GM12878 (cell line): ENCODE data around the gene TARBP1. TPM values are rescaled to one million over a fixed set of nuclear protein-coding genes. Genes with fewer than 3 reads are reported as not detected.
"Not testable (repeated sequence)": the region's sequence is repeated elsewhere in the genome, so short reads cannot be mapped to it uniquely, and the experiment has no call there.

Experiments
- ATAC-seq: fragments of 200-7000 bp; cut with Tn5 transposase; 3 replicates; pipeline ENCODE4 v1.9.1; 2020; ENCODE audit warnings: mild to moderate bottlenecking, moderate library complexity
- BruUV-seq: library from RNA; stranded (reverse); fragments of 400-500 nt; replicated peaks from 2 replicates; lab custom pipeline; 2021; lab: Mats Ljungman, UMichigan
- CTCF ChIA-PET: fragments of 300-600 bp; sonication (Branson Sonifier 250); formaldehyde crosslinking; extraction: SDS; loops from one replicate; lab custom pipeline; 2021; ENCODE audit warnings: inconsistent platforms; lab: Yijun Ruan, JAX
- POLR2A ChIA-PET: fragments of 350-600 bp; formaldehyde crosslinking; extraction: SDS; loops from one replicate; lab custom pipeline; 2021; ENCODE audit warnings: inconsistent platforms; lab: Charles Lee
- RAD21 ChIA-PET: fragments of 300-600 bp; sonication (Branson Sonifier 250); formaldehyde crosslinking; loops from one replicate; lab custom pipeline; 2023; ENCODE audit warnings: antibody characterized with exemption; ENCODE audit not compliant: unreplicated experiment; lab: Charles Lee
- SMC1A ChIA-PET: fragments of 300-600 bp; sonication (Branson Sonifier 250); formaldehyde crosslinking; loops from one replicate; lab custom pipeline; 2023; ENCODE audit not compliant: unreplicated experiment, uncharacterized antibody; lab: Charles Lee
- DNase-seq: peaks from one replicate; pipeline ENCODE4 v3.0.0-alpha.2; 2011; ENCODE audit warnings: low read depth, low spot score
- FAIRE-seq: peaks from 3 replicates; lab custom pipeline; 2011; peaks lifted over from hg19 to GRCh38; lab: Jason Lieb, UNC
- H2AFZ ChIP-seq: 2 replicates; pipeline ENCODE4 v1.6.0; 2011; ENCODE audit warnings: low read depth, low read length, control low read depth; ENCODE audit not compliant: control insufficient read depth
- H3K27ac ChIP-seq: 2 replicates; pipeline ENCODE4 v1.5.1; 2011; ENCODE audit warnings: control low read depth; ENCODE audit not compliant: control insufficient read depth, insufficient read depth
- H3K27me3 ChIP-seq, 2 experiments: replicated peaks in 1 of 2; 2 replicates each; pipeline versions ENCODE4 v1.6.0 to v1.6.1; 2011; ENCODE audit warnings: low read length in 1 of 2; ENCODE audit not compliant: control insufficient read depth in 2 of 2, insufficient read depth in 2 of 2
- H3K36me3 ChIP-seq, 2 experiments: 2 replicates each; pipeline ENCODE4 v1.5.1; 2011; ENCODE audit warnings: low read length in 1 of 2; ENCODE audit not compliant: control insufficient read depth in 2 of 2, insufficient read depth in 2 of 2
- H3K4me1 ChIP-seq: 2 replicates; pipeline ENCODE4 v1.6.1; 2011; ENCODE audit warnings: mild to moderate bottlenecking, low read length, moderate library complexity, mixed read lengths; ENCODE audit not compliant: control insufficient read depth, insufficient read depth
- H3K4me2 ChIP-seq: 2 replicates; pipeline ENCODE4 v1.6.0; 2011; ENCODE audit warnings: control low read depth; ENCODE audit not compliant: control insufficient read depth, insufficient read depth
- H3K4me3 ChIP-seq: fragments of 200-600 bp; sonication (generic); 2 replicates; pipeline ENCODE4 v1.5.1; 2016
- H3K79me2 ChIP-seq: 2 replicates; pipeline ENCODE4 v1.6.0; 2011; ENCODE audit warnings: low read length; ENCODE audit not compliant: control insufficient read depth, insufficient read depth
- H3K9ac ChIP-seq: 2 replicates; pipeline ENCODE4 v1.8.0; 2011; ENCODE audit warnings: low read length, control low read depth, mixed read lengths; ENCODE audit not compliant: control insufficient read depth, insufficient read depth
- H3K9me3 ChIP-seq: replicated peaks from 3 replicates; pipeline ENCODE4 v1.5.1; 2011; ENCODE audit warnings: mild to moderate bottlenecking, low read length; ENCODE audit not compliant: control insufficient read depth, insufficient read depth
- H4K20me1 ChIP-seq: 2 replicates; pipeline ENCODE4 v1.6.0; 2011; ENCODE audit not compliant: control insufficient read depth, insufficient read depth
- BCL11A ChIP-seq: IDR thresholded peaks from 2 replicates; pipeline ENCODE4 v1.6.1; 2011; ENCODE audit warnings: low read depth, low read length
- CREM ChIP-seq: IDR thresholded peaks from 2 replicates; pipeline ENCODE4 v1.6.1; 2014; ENCODE audit warnings: antibody characterized with exemption, low read depth
- FOS ChIP-seq: IDR thresholded peaks from 3 replicates; pipeline ENCODE4 v1.6.1; 2011; ENCODE audit warnings: borderline replicate concordance; ENCODE audit not compliant: insufficient read length; ENCODE audit errors: extremely low read depth
- MEF2B ChIP-seq: fragments of 450-650 bp; IDR thresholded peaks from 2 replicates; pipeline ENCODE4 v1.6.1; 2018; ENCODE audit warnings: mild to moderate bottlenecking, moderate library complexity; ENCODE audit not compliant: partially characterized antibody, poor library complexity, severe bottlenecking
- NFIC ChIP-seq: IDR thresholded peaks from 2 replicates; pipeline ENCODE4 v1.6.1; 2012; ENCODE audit warnings: low read depth, mild to moderate bottlenecking, inconsistent platforms, low read length, moderate library complexity
- PML ChIP-seq: IDR thresholded peaks from 2 replicates; pipeline ENCODE4 v1.6.1; 2012; ENCODE audit warnings: low read length, inconsistent platforms
- POLR2A ChIP-seq: IDR thresholded peaks from 2 replicates; pipeline ENCODE4 v1.6.1; 2011; ENCODE audit warnings: low read depth, mild to moderate bottlenecking, low read length
- POU2F2 ChIP-seq: IDR thresholded peaks from 3 replicates; pipeline ENCODE4 v1.6.1; 2011; ENCODE audit warnings: low read depth, mild to moderate bottlenecking, low read length, borderline replicate concordance
- TAF1 ChIP-seq: IDR thresholded peaks from 2 replicates; pipeline ENCODE4 v1.6.1; 2011; ENCODE audit warnings: mild to moderate bottlenecking, low read depth, low read length, borderline replicate concordance
- TCF12 ChIP-seq: IDR thresholded peaks from 2 replicates; pipeline ENCODE4 v1.6.1; 2011; ENCODE audit warnings: low read depth, mild to moderate bottlenecking, low read length
- WRNIP1 ChIP-seq: IDR thresholded peaks from 2 replicates; pipeline ENCODE4 v1.6.1; 2011; ENCODE audit warnings: low read depth, low read length, improper control_type of control experiment, borderline replicate concordance
- WGBS: methylation state at CpG from one replicate; pipeline ENCODE4 v1.1.6; 2016; ENCODE audit warnings: low lambda C conversion rate; ENCODE audit not compliant: insufficient replicate concordance, insufficient coverage; ENCODE audit errors: missing lambda C conversion rate; 5-methylcytosine and 5-hydroxymethylcytosine counted together
- in situ Hi-C: fragments of 300-500 bp; cut with MboI; formaldehyde crosslinking; loops from 9 replicates; pipeline ENCODE4 v1.14.3; 2018; ENCODE audit warnings: mixed read lengths
- intact Hi-C: fragments of 100-400 bp; cut with micrococcal nuclease; formaldehyde crosslinking; loops from one replicate; pipeline ENCODE4 v1.14.2; 2022; ENCODE audit not compliant: unreplicated experiment
- polyA plus RNA-seq, 11 experiments: library from polyadenylated mRNA; depleted of rRNA in 4 of 11; unstranded in 6 of 11; stranded (reverse) in 5 of 11; fragments of >200 nt; fragmentation: Nextera tagmentation in 4 of 11; fragmentation: Illumina TruSeq in 1 of 11; extraction: Ambion mirVana in 4 of 11; extraction: Trizol in 1 of 11; gene quantifications; 1 replicate in 1 of 11; 2 replicates in 10 of 11; pipeline versions ENCODE4 v1.2.1 to v1.2.3, GENCODE V29; 2011 to 2016; ENCODE audit warnings: inconsistent platforms in 2 of 11, missing spikeins in 2 of 11, low read depth in 1 of 11
- total RNA-seq, 4 experiments: library from RNA; depleted of rRNA in 3 of 4; stranded (reverse); fragments of >200 nt in 3 of 4; fragmentation: Illumina TruSeq in 1 of 4; extraction: Trizol in 1 of 4; gene quantifications; 2 replicates each; pipeline versions ENCODE4 v1.2.1 to v1.2.3, GENCODE V29; 2013 to 2021

The TARBP1 gene
- total and polyA plus RNA-seq, 10 of the 15 experiments (the other 5 are each of a cell fraction or from before 2014, with no cell fraction given): 10.8 to 94.4 (median 35.3) TPM

DNA sequence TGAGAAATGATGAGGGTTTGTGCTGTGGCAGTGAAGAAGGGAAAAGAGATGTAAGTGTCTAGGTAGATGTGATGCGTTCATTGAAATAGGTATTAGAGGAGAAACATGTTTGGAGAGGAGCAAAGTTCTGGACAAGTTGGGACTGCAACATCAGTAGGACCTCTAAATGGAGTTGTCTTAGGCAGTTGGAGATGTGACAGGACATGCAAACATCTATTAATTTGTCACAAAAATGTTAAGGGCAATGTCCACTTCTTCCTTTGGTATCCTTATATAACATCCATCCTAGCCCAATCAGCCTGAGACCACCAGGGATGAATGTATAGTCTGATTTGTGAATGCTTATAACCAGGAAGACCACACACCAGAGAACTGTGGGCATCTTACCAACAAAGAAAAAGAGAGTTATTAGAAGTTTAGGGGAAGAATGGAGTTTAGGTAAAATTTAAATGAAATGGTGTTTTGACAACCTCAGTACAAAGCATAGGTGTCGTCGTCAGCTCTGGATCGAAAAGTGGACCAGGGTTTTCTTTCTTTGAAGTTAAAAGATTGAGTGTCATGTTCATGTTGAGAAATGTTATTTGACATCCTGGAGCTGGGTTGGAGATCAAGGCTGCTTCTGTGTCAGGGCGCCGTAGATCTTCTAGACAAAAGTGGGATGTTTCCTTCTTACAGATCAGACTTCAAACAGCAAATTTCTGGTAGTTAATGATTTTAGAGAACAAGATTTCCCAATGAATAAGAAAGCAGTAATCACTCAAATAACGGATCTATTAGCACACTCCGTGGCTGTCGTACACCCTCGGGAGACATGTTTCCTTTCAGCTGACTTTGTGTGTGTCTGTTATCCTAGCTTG lies 97.1 kb downstream of the TARBP1 start:
- no peak for DNase-seq
- H3K36me3 ChIP-seq: peaks cover 2 to 19% of the 10 kb centered on the region in 2 experiments; a peak in 3 of 4 replicates
- no peak overlapping the region for H3K9ac ChIP-seq
- no peak overlapping the region for H3K4me2 ChIP-seq
- H3K27ac ChIP-seq: no peak overlapping the region
- no TSS peak for BruUV-seq
- CTCF ChIA-PET: interaction anchor here (0.9 kb wide), 1 partner anchor 9 kb away, joined by 3 read pairs; no protein-coding TSS in a partner anchor
- H3K79me2 ChIP-seq: no peaks in the 10 kb centered on the region; the same call in none of the 2 replicates
- no peaks in the 10 kb centered on the region for H3K27me3 ChIP-seq
- no peak overlapping the region for H3K4me3 ChIP-seq
- no peak for ATAC-seq
- intact Hi-C loops: no loop called here
- POLR2A ChIA-PET: no interaction called here
- TF ChIP-seq PML: no peak
- no peak for TF ChIP-seq NFIC
- TF ChIP-seq POU2F2: no peak
- TF ChIP-seq BCL11A: no peak
- no peak for TF ChIP-seq CREM
- no peak for TF ChIP-seq WRNIP1
- no peak for TF ChIP-seq FOS
- no peak for TF ChIP-seq MEF2B
- TF ChIP-seq TCF12: no peak
- TF ChIP-seq TAF1: no peak
- TF ChIP-seq POLR2A: no peak
- RAD21 ChIA-PET: interaction anchor here (1.0 kb wide), 1 partner anchor 96 kb away, joined by 3 read pairs; no protein-coding TSS in a partner anchor
- H3K9me3 ChIP-seq: peaks cover 5% of the 10 kb centered on the region; the same call in 2 of the 3 replicates
- H3K4me1 ChIP-seq: no peaks in the 10 kb centered on the region
- whole genome bisulfite sequencing: 91% methylated on average over 10 of the region's 10 CpGs
- FAIRE-seq: no peak
- no peaks in the 10 kb centered on the region for H4K20me1 ChIP-seq
- SMC1A ChIA-PET: interaction anchor here (1.1 kb wide), 1 partner anchor 9 kb away, joined by 3 read pairs; the partner anchor contains the start of gene COA6
- in situ Hi-C loops: no loop called here
- H2AFZ ChIP-seq: no peak overlapping the region

DNA sequence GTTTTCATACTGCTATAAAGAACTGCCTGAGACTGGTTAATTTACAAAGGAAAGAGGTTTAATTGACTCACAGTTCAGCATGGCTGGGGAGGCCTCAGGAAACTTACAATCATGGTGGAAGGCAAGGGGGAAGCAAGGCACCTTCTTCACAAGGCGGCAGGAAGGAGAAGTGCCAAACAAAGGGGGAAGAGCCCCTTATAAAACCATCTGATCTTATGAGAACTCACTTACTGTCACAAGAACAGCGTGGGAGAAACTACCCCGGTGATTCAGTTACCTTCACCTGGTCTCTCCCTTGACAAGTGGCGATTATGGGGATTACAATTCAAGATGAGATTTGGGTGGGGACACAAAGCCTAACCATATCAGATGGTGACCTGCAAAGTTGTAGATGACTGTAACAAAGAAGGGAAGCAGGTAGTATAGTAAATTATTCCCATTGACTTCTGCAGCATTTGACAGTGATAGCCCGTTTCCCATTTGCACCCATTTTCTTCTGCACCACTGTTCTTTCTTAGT lies 99.3 kb downstream of the TARBP1 start:
- intact Hi-C loops: loop anchor here (10.0 kb wide), 1 partner anchor 225 kb away; no protein-coding TSS in a partner anchor
- ATAC-seq, RAD21 ChIA-PET: not testable (repeated sequence)

More for the DNA sequence above, 99.3 kb downstream of the TARBP1 start:
- H4K20me1 ChIP-seq, H3K9me3 ChIP-seq, H3K4me2 ChIP-seq, FAIRE-seq, H3K27me3 ChIP-seq, H3K27ac ChIP-seq, H3K79me2 ChIP-seq, CTCF ChIA-PET, H3K9ac ChIP-seq, DNase-seq, H3K4me1 ChIP-seq, SMC1A ChIA-PET, H3K4me3 ChIP-seq, BruUV-seq, POLR2A ChIA-PET, H2AFZ ChIP-seq, in situ Hi-C loops: not testable (repeated sequence)
- 97% methylated on average over 5 of the region's 5 CpGs for WGBS
- H3K36me3 ChIP-seq: peaks cover 2 to 27% of the 10 kb centered on the region in 2 experiments
